ENCODE measurements around the gene MRPL14.

Gene MRPL14

GRCh38 chr6:44122801-44123200 lies 4.5 kb downstream of the MRPL14 start:
- peak in 1 of 2 donors; percentile 51 for DNase-seq

- no peak for DNase-seq
Measured at GRCh38 chr6:44120692-44121443, 6.4 kb downstream of the MRPL14 start.

GRCh38 chr6:44119704-44120262 lies 7.5 kb downstream of the MRPL14 start:
- DNase-seq, result no peak

GRCh38 chr6:44117397-44118128 lies 9.7 kb downstream of the MRPL14 start:
- DNase-seq, result no peak

- no peak for DNase-seq
Measured at GRCh38 chr6:44116641-44117382, 10.4 kb downstream of the MRPL14 start.

- DNase-seq, result no peak
Measured at GRCh38 chr6:44115866-44116265, 11.4 kb downstream of the MRPL14 start.

GRCh38 chr6:44113414-44113813 lies 13.8 kb downstream of the MRPL14 start:
- DNase-seq, result no peak

GRCh38 chr6:44111434-44112417 lies 15.5 kb downstream of the MRPL14 start:
- DNase-seq, result no peak

GRCh38 chr6:44110966-44111365 lies 16.3 kb downstream of the MRPL14 start:
- no peak for DNase-seq

GRCh38 chr6:44110005-44110676 lies 17.1 kb downstream of the MRPL14 start:
- DNase-seq, result no peak

GRCh38 chr6:44109212-44109611 lies 18.0 kb downstream of the MRPL14 start:
- DNase-seq, result no peak

- DNase-seq, result no peak
Measured at GRCh38 chr6:44108471-44108870, 18.8 kb downstream of the MRPL14 start.

- DNase-seq, result no peak
Measured at GRCh38 chr6:44107017-44107416, 20.2 kb downstream of the MRPL14 start.

GRCh38 chr6:44105993-44106740 lies 21.1 kb downstream of the MRPL14 start:
- no peak for DNase-seq

GRCh38 chr6:44105146-44105545 lies 22.1 kb downstream of the MRPL14 start:
- DNase-seq, result no peak

GRCh38 chr6:44104481-44105021 lies 22.7 kb downstream of the MRPL14 start:
- DNase-seq, result no peak

GRCh38 chr6:44102527-44102926 lies 24.7 kb downstream of the MRPL14 start:
- DNase-seq, result no peak

- DNase-seq, result no peak
Measured at GRCh38 chr6:44101832-44102231, 25.4 kb downstream of the MRPL14 start.

- DNase-seq, result no peak
Measured at GRCh38 chr6:44100088-44100550, 27.1 kb downstream of the MRPL14 start.

GRCh38 chr6:44099192-44099591 lies 28.1 kb downstream of the MRPL14 start:
- no peak for DNase-seq
